H1 (cell line): ENCODE data around the gene ALDOA. TPM values are rescaled to one million over a fixed set of nuclear protein-coding genes. Genes with fewer than 3 reads are reported as not detected.
A peak's percentile ranks its signal among the peaks of the same experiment; 100 is the strongest.

Experiments
- BCL11A ChIP-seq, 2 experiments: IDR thresholded peaks; one replicate each; pipeline ENCODE4 v1.6.1; 2011; ENCODE audit warnings: low read depth in 2 of 2, low read length in 2 of 2, mild to moderate bottlenecking in 2 of 2
- CEBPB ChIP-seq: IDR thresholded peaks from 2 replicates; pipeline ENCODE4 v1.6.1; 2012; ENCODE audit warnings: low read depth, low read length
- CHD7 ChIP-seq: fragments of 300-600 bp; sonication (generic); IDR thresholded peaks from 2 replicates; pipeline ENCODE4 v1.7.1; 2012; ENCODE audit warnings: low read length, moderate library complexity, mild to moderate bottlenecking, inconsistent platforms; ENCODE audit not compliant: insufficient replicate concordance
- EGR1 ChIP-seq: IDR thresholded peaks from 2 replicates; pipeline ENCODE4 v1.6.1; 2011; ENCODE audit warnings: low read depth, low read length, borderline replicate concordance
- GTF2F1 ChIP-seq: IDR thresholded peaks from 2 replicates; pipeline ENCODE4 v1.6.1; 2012; ENCODE audit warnings: low read depth, low read length, improper control_type of control experiment, borderline replicate concordance
- MAFK ChIP-seq: IDR thresholded peaks from 2 replicates; pipeline ENCODE4 v1.6.1; 2012; ENCODE audit warnings: low read depth, mild to moderate bottlenecking, improper control_type of control experiment, low read length
- MAX ChIP-seq: IDR thresholded peaks from 2 replicates; pipeline ENCODE4 v1.6.1; 2012; ENCODE audit warnings: inconsistent platforms
- SIRT6 ChIP-seq: IDR thresholded peaks from one replicate; pipeline ENCODE4 v1.7.1; 2012; ENCODE audit warnings: low read length, inconsistent platforms
- TBP ChIP-seq: IDR thresholded peaks from 2 replicates; pipeline ENCODE4 v1.6.1; 2011; ENCODE audit warnings: low read depth, low read length, improper control_type of control experiment
- TCF12 ChIP-seq: IDR thresholded peaks from 2 replicates; pipeline ENCODE4 v1.6.1; 2011; ENCODE audit warnings: low read depth, mild to moderate bottlenecking, low read length
- TEAD4 ChIP-seq: IDR thresholded peaks from 2 replicates; pipeline ENCODE4 v1.6.1; 2012; ENCODE audit warnings: low read depth, low read length, inconsistent platforms, mixed read lengths
- polyA plus RNA-seq, 7 experiments: library from polyadenylated mRNA; depleted of rRNA in 3 of 7; stranded (reverse) in 5 of 7; unstranded in 2 of 7; fragments of >200 nt in 5 of 7; fragments of 200-250 nt in 2 of 7; gene quantifications; 1 replicate in 5 of 7; 2 replicates in 1 of 7; 4 replicates in 1 of 7; pipeline versions ENCODE4 v1.2.1 to v1.2.3, GENCODE V29; 2011 to 2013; ENCODE audit warnings: missing spikeins in 2 of 7, mixed read lengths in 2 of 7
- total RNA-seq: library from RNA; stranded (reverse); fragmentation: NEBNext Ultra II Directional; extraction: Animal tissue kit (Norgen Biotek cat#: 25700); gene quantifications from 2 replicates; pipeline ENCODE4 v1.2.1, GENCODE V29; 2021

ALDOA gene
- total and polyA plus RNA-seq, 2 of the 8 experiments (the other 6 are each of a cell fraction or from before 2014, with no cell fraction given) = 1,072 to 1,083 TPM

- TF ChIP-seq TCF12 = no peak
- TF ChIP-seq CHD7 = no peak
- no peak for TF ChIP-seq SIRT6
- no peak; the same call in 1 of the 2 replicates for TF ChIP-seq TBP
- TF ChIP-seq MAFK = no peak
- peak; percentile 93 for TF ChIP-seq MAX
- TF ChIP-seq EGR1 = no peak
- no peak for TF ChIP-seq GTF2F1
- peak; percentile 53; the same call in 1 of the 2 replicates for TF ChIP-seq CEBPB
- no peak for TF ChIP-seq BCL11A (IDR thresholded peaks at IDR 0.05; ENCODE audit: low read depth in 2 of 2, low read length in 2 of 2)
- no peak for TF ChIP-seq TEAD4
These were observed 12.7 kb upstream of the ALDOA start (continued) for GRCh38 chr16:30052671-30053372.
